GM23248 (cell line): ENCODE data around the gene MRFAP1.

Experiments used
- EZH2 ChIP-seq: fragments of 200-600 bp; sonication (generic); IDR thresholded peaks from 2 replicates; pipeline ENCODE4 v1.6.1; 2018; ENCODE audit warnings: antibody characterized with exemption, mild to moderate bottlenecking; ENCODE audit not compliant: insufficient read depth, poor library complexity, severe bottlenecking
- EZH2phosphoT487 ChIP-seq: fragments of 200-600 bp; sonication (generic); IDR thresholded peaks from 2 replicates; pipeline ENCODE4 v1.6.1; 2018; ENCODE audit warnings: antibody characterized with exemption, moderate library complexity, mild to moderate bottlenecking, low read depth; ENCODE audit not compliant: insufficient read depth

DNA sequence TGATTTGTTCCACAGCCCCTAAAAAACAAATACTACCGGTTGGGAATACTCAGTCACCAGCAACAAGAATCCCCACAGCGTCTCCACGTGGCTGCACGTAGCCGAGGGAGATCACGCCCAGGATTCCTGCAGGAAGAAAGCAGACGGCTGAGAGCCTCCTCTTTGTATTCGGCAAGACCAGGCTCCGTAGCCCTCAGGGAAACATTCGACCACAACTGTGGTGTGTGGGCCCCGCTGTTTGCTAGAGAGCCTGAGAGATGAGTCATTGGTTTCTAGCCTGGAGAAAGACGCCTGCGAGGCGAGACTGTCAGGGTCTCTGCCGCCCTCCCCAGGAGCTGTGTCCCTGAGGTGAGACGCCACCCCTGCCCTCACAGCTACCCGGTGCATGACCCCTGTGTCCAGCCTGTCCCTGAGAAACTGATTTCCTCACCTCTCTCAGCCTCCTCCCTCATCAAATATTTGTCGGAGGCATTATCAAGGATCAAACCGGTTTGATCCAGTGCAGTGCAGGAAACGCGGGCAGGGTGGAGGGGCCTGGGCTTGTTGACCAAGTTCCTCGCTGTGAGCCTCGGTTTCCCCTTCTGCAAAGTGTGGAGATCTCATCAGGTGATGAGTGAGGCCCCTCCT lies 48.5 kb downstream of the MRFAP1 start:
- TF ChIP-seq EZH2phosphoT487 = no peak
- no peak for TF ChIP-seq EZH2
